Measurements from ENCODE around the gene GTF2A1L. TPM values are rescaled to one million over a fixed set of nuclear protein-coding genes. Genes with fewer than 3 reads are reported as not detected.

The GTF2A1L gene
- total RNA-seq, 2 experiments from 2014 or later, result not detected

DNA sequence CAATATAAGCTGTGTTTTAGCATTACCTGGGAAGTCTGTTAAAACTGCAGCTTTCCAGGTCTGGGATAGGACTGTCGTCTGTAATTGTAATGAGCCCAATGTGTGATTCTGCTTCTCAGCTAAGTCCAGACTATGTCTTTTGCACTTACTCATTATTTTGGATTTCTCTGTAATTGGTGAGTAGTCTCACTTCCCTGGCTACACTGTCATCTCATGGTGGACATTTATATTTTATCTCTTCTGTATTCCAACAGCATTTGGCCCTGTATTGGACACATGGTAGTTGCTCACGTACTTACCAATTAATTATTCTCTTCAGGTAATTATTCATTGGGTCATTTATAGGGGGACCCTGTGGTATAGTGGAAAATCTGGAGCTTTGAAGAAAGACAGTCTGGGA lies 109.9 kb downstream of the GTF2A1L start:
- CTCF ChIA-PET, result no interaction called here
- no peak for ATAC-seq
- Mint-ChIP-seq H3K9me3 (no peaks in the 10 kb centered on the region), H3K36me3 (ENCODE audit: low read depth) (no peaks in the 10 kb centered on the region), H3K27ac (no peak overlapping the region), H3K4me3 (no peak overlapping the region), H3K27me3 (peaks cover 3% of the 10 kb centered on the region), H3K4me1 (ENCODE audit: low read depth) (no peaks in the 10 kb centered on the region)
- no peak for TF ChIP-seq CTCF (IDR thresholded peaks at IDR 0.05)
- no peak for DNase-seq
- POLR2A ChIA-PET, result no interaction called here
- intact Hi-C loops (cut with micrococcal nuclease), result no loop called here

GRCh38 chr2:48728295-48728694 lies 110.6 kb downstream of the GTF2A1L start:
- ATAC-seq, result no peak

DNA sequence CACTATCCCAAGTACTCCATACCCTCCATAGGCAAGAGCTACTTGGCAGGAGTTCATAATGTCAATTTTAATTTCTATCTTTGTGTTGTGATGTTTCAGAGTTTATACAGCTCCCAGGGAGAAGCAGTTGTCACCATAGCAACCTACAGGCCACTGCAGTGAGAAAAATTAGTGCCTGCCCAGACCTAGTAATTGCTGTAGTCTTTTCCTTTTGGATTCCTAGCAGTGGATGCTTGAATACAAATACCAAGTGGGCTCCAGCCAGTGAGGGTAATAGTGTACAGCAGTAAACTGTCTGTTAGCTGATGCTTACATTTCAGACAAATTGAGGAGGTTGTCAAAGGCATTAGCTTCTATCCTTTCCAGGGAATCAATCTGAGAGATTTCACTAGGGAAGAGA lies 111.2 kb downstream of the GTF2A1L start:
- TF ChIP-seq CTCF (IDR thresholded peaks at IDR 0.05), result no peak
- Mint-ChIP-seq H3K4me3 (no peak overlapping the region), H3K9me3 (no peaks in the 10 kb centered on the region), H3K4me1 (ENCODE audit: low read depth) (no peaks in the 10 kb centered on the region), H3K27ac (no peak overlapping the region), H3K27me3 (peaks cover 3% of the 10 kb centered on the region), H3K36me3 (ENCODE audit: low read depth) (no peaks in the 10 kb centered on the region)
- POLR2A ChIA-PET, result no interaction called here
- intact Hi-C loops (cut with micrococcal nuclease), result no loop called here
- ATAC-seq (no peak), DNase-seq (no peak)
- CTCF ChIA-PET, result no interaction called here

More at GRCh38 chr2:48728295-48728694, 110.6 kb downstream of the GTF2A1L start:
- no peak for DNase-seq
- peaks cover 3% of the 10 kb centered on the region for H3K27me3 Mint-ChIP-seq
- no peak for TF ChIP-seq CTCF (IDR thresholded peaks at IDR 0.05)
- POLR2A ChIA-PET, result no interaction called here
- intact Hi-C loops (cut with micrococcal nuclease), result no loop called here
- no peaks in the 10 kb centered on the region for H3K4me1 Mint-ChIP-seq (ENCODE audit: low read depth)
- no peaks in the 10 kb centered on the region for H3K9me3 Mint-ChIP-seq
- no peak overlapping the region for H3K4me3 Mint-ChIP-seq
- CTCF ChIA-PET, result no interaction called here
- no peaks in the 10 kb centered on the region for H3K36me3 Mint-ChIP-seq (ENCODE audit: low read depth)
- no peak overlapping the region for H3K27ac Mint-ChIP-seq

Other genes starting within 250 kb of the GTF2A1L start
- 10 to 100 TPM; 22.6 to 24.4 TPM for gene PPP1R21, start 177.1 kb upstream of the GTF2A1L start, total RNA-seq
- under 1 TPM; 0.74 to 0.95 TPM for gene STON1, start 87.7 kb upstream of the GTF2A1L start, total RNA-seq
- gene LHCGR, start 137.9 kb downstream of the GTF2A1L start, total RNA-seq, result not detected

Data from activated CD8-positive, alpha-beta T cell treated with anti-CD3 and anti-CD28 coated beads for 36 hours (primary cell).